GM12874 (cell line): ENCODE results near the gene AMELY.

Source experiments
- TF ChIP-seq, protein P1 (sequence below): IDR thresholded peaks from 2 replicates; pipeline ENCODE4 v1.5.1; 2011; ENCODE audit warnings: low read depth, mild to moderate bottlenecking, control low read depth, low read length, moderate library complexity; ENCODE audit not compliant: insufficient read depth

Gene AMELY, protein sequence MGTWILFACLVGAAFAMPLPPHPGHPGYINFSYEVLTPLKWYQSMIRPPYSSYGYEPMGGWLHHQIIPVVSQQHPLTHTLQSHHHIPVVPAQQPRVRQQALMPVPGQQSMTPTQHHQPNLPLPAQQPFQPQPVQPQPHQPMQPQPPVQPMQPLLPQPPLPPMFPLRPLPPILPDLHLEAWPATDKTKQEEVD

DNA sequence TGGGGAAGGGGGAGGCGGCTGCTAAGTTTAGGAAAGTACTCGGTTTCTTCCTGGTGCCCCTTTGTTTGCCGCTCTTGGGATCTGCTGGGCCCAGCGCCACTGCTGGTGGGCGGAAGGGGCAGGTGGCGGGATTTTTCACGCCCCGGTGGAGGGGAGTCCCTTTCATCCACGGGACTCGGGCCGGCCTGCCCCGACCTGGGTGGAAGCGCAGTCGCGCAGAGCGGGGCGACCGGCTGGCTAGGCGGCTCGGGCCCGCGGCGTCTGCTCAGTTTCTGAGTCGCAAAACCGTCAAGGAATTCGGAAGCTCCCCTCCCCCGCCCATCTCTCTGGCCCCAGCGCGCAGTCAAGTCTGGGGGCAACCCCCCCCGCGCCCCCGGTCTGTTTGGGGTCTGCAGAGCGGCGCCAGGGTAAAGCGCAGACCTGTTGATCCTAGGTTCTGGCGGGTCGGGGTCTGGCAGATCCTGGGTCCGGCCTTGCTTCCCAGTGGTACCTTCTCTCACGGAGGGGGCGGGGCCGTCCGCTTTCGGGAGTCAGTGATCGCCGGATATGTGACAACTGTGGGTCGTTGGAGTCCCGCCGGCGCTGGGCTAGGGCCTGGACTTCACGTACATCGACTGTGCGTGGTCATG lies at the start of gene AMELY:
Gene AMELY (minus strand): TSS at position 500 of the 629 bp plus-strand sequence. CDS start 39,144 bp downstream, outside the sequence.
- TF ChIP-seq, protein P1, sequence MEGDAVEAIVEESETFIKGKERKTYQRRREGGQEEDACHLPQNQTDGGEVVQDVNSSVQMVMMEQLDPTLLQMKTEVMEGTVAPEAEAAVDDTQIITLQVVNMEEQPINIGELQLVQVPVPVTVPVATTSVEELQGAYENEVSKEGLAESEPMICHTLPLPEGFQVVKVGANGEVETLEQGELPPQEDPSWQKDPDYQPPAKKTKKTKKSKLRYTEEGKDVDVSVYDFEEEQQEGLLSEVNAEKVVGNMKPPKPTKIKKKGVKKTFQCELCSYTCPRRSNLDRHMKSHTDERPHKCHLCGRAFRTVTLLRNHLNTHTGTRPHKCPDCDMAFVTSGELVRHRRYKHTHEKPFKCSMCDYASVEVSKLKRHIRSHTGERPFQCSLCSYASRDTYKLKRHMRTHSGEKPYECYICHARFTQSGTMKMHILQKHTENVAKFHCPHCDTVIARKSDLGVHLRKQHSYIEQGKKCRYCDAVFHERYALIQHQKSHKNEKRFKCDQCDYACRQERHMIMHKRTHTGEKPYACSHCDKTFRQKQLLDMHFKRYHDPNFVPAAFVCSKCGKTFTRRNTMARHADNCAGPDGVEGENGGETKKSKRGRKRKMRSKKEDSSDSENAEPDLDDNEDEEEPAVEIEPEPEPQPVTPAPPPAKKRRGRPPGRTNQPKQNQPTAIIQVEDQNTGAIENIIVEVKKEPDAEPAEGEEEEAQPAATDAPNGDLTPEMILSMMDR = no peak

DNA sequence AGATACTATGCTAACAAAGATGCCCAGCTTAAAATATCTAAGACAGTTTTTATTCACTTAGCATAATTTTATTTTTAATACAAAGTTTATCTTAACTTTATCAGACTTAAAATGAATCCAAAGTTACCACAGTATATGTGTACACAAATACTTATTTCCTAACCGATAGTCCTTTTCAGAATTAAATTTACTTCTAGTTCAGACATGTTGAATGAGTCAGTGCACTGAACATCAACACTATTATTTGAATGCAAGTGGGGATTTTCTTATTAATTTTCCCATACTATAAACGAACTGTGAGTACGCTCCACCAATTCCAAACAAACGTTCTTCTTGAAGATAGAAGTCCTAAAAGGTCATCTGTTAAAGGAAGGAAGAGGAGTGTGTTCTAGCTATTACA lies 38.4 kb upstream of the AMELY start:
- TF ChIP-seq, protein P1 = no peak

DNA sequence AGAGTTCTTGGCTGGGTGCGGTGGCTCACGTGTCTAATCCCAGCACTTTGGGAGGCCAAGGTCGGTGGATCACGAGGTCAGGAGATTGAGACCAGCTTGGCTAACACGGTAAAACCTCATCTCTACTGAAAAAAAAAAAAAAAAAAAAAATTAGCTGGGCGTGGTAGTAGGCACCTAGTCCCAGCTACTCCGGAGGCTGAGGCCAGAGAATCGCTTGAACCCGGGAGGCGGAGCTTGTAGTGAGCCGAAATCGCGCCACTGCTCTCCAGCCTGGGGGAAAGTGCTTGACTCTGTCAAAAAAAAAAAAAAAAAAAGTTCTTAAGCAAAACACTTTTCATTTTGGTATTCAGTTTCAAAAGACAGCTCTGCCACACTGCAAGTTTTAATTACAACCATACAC lies 36.8 kb upstream of the AMELY start:
- TF ChIP-seq, protein P1 = no peak

DNA sequence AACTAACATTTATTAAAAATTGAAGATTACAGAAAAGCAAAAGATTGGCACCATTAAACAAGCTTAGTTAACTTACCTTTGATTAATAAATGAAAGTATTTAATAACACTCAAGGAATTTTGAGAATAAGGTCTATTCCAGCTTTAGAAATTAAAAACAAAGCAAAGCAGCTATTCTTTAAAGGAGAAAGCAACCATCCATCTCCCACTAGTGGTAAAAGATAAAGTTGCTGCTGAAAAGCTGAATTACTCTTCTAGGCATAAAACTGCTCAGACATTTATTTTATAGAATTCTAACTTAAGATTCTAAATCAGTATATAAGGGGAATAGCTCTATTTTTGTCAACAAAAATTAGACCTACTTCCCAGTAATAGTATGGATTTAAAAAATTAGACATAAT lies 36.1 kb upstream of the AMELY start:
- TF ChIP-seq, protein P1 = no peak

DNA sequence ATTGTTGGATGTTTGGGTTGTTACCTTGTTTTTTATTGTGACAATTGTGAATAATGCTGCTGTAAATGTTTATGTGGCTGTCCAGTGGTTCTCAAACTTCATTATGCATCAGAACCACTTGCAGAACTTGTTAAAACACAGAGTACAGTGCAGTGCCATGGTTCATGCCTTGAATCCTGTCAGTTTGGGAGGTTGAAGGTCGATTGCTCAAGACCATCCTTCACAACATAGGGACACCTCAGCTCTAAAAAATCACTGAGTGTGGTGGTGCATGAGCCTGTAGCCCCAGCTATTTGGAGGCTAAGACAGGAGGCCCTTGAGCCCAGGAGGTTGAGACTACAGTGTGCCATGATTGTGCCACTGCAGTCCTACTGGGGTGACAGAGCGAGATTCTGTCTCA lies 23.9 kb upstream of the AMELY start:
- TF ChIP-seq, protein P1 = no peak

DNA sequence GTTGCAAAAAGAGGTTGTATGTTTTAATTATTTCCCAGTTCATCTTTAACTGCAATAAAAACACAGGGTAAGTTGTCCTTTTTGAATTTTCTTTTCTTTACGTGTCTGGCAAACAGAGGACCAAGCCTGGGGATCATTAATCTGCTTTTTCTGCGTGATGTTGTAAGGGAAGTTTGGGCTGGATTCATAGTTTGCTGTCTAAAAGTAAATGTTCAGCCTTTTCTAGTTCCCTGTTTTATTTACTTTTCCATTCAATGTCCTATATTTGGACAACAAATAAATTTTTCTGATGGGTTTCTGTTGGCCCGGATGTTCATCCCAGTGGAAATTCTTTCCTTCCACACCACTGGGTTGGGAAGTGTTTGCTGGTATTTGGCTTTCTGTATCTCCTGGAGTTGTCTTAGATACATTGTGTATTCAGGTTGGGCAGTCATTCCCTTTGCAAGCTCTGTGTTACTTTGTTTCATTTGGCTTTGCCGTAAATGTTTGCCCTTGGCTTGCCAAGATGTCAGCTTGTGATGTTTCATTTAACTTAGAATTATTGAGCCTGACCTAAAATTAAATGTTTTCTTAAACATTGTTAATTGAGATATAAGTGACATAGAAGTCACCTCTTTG lies 20.3 kb upstream of the AMELY start:
- TF ChIP-seq, protein P1 = no peak

DNA sequence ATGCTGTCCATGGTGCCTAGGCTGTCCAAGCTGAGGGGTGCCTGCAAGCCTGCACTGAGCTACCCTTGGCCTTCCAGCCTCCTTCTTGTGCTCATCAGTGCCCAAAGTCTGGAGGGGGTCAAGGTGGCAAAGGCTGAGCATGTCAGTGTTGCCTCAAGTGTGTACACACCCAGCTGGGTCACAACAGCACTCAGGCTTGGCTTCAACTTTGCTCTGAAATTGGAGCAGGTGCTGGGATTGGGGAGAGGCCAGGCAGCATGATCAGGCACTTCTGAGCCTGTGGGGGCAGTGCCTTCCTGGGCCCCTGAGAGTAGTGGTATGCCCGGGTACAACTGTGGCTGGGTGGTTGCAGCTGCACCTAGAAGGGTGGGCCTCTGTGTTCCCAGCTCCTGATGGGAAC lies 17.7 kb upstream of the AMELY start:
- TF ChIP-seq, protein P1 = no peak
